GM18520 (cell line): Measurements from ENCODE around the gene CNTNAP4.

Source experiments
- ATAC-seq: cut with Tn5 transposase; IDR thresholded peaks from one replicate; pipeline ENCODE4 v1.9.1; 2021; ENCODE audit not compliant: unreplicated experiment

CNTNAP4 gene

GRCh38 chr16:76576526-76576925, 299.3 kb downstream of the CNTNAP4 start:
- ATAC-seq, result no peak

GRCh38 chr16:76577003-76577402, 299.8 kb downstream of the CNTNAP4 start:
- peak; percentile 54 for ATAC-seq

GRCh38 chr16:76579277-76579922, 302.2 kb downstream of the CNTNAP4 start:
- ATAC-seq, result no peak

DNA sequence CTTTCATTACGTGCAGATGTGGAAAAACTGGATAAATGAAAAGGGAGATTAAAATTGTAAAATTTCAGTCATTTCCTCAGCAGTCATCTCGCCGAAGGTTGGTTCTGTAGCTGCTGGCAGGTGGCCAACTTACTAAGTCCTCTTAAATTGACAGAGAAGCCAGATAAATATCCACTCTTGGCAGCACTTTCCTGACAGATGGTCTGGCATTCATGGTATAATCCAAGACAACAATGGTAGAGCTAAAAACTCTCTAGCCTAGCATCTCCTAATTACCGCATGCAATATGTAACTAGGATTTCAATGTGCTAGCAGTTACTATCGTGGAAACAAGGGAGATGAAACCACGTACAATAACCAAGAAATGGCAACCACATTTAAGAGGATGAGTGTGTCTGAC, 306.3 kb downstream of the CNTNAP4 start:
- ATAC-seq, result no peak

DNA sequence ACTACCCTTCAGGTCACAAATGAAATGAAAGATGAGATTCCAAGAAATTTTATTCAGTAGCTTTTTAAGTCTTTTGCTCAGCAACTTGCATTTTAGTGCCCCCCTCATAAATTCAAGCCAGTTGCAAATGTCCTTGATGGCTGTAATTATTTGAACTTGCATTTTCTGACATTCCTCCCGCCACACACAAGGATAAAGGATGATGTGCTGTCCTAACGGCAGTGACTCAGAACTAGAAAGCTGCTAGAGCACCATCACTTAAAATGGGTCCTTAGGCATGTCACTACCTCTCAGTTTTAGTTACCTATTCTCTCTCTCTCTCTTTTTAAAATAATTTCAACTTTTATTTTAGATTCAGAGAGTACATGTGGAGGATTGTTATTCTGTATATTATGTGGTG, 306.7 kb downstream of the CNTNAP4 start:
- ATAC-seq, result no peak

GRCh38 chr16:76598498-76598897, 321.3 kb downstream of the CNTNAP4 start:
- no peak for ATAC-seq

GRCh38 chr16:76607317-76607716, 330.1 kb downstream of the CNTNAP4 start:
- no peak for ATAC-seq
